Measurements from ENCODE around the gene C16orf54.
"Not testable (repeated sequence)": the region's sequence is repeated elsewhere in the genome, so short reads cannot be mapped to it uniquely, and the experiment has no call there.

The C16orf54 gene

DNA sequence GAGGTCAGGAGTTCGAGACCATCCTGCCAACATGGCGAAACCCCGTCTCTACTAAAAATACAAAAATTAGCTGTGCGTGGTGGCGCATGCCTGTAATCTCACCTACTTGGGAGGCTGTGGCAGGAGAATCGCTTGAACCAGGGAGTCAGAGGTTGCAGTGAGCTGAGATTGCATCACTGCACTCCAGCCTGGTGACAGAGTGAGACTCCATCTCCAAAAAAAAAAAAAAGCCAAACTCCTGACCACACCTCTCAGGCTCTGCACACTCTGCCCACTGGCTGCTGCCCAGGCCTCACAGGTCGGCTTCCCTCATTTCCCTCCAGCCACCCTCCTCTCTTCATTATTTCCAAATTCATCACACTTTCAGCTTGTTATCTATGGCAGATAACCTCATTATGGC is 26.5 kb upstream of the C16orf54 start:
- not testable (repeated sequence) for DNase-seq (ENCODE audit: low spot score); H3K4me3 ChIP-seq (ENCODE audit: low read length in 2 of 2)
- H3K27me3 ChIP-seq (ENCODE audit: control insufficient read depth in 3 of 3, insufficient read depth in 3 of 3, low read depth in 1 of 3, low read length in 3 of 3): peaks cover 0 to 14% (median 2%) of the 10 kb centered on the region in 3 experiments

DNA sequence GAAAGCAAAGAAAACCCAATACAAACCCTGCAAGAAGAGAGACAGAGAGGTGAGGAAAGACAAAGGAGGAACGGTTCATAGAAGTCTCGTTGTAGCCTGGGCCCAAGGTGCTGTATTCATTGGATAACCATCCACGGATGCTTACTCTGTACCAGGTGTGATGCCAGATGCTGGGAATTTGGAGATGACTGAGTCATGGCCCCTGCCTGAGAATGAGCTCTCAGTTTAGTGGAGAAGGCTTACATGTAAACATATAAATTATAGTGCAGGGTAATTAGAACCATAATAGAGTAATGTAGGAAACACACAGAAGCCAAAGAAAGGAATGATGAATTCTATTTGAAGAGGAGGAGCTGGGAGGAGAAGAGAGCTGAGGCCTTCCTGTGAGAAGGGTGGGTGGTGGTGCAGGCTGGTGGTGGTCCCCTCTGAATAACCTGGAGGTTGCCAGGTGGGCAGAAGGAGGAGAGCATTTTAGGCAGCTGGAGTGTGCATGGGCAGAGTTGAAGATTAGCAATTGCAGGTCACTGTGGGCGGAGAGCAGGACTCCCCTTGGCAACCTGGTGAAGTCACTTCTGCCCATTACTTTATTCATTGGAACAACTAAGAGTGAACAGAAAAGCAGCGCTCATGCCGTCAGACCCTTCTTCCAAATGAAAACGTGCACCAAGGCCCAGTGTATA is 24.6 kb upstream of the C16orf54 start:
- Histone ChIP-seq H3K23ac (ENCODE audit: low read depth, low read length, poor library complexity) (no peak overlapping the region), H2BK5ac (ENCODE audit: low read length) (no peak overlapping the region), H3K4me3 (ENCODE audit: low read length in 2 of 2) (no peak overlapping the region), H3K18ac (ENCODE audit: low read length) (no peak overlapping the region), H3K9me3 (replicated peaks in 1 of 2; ENCODE audit: control insufficient read depth in 2 of 2, insufficient read depth in 1 of 2, low read depth in 1 of 2, low read length in 2 of 2) (no peaks in the 10 kb centered on the region), H2BK120ac (ENCODE audit: low read depth, low read length) (no peak overlapping the region), H3K9ac (ENCODE audit: low read depth, low read length, poor library complexity) (no peak overlapping the region), H3K4ac (ENCODE audit: low read length) (no peak overlapping the region), H4K8ac (ENCODE audit: low read depth, low read length) (no peak overlapping the region), H3K27me3 (ENCODE audit: control insufficient read depth in 3 of 3, insufficient read depth in 3 of 3, low read depth in 1 of 3, low read length in 3 of 3) (peaks cover 0 to 14% (median 2%) of the 10 kb centered on the region in 3 experiments), H2BK15ac (ENCODE audit: low read length) (no peak overlapping the region), H2AFZ (ENCODE audit: low read length) (no peak overlapping the region), H3K27ac (replicated peaks; ENCODE audit: low read length) (no peak overlapping the region), H3K14ac (ENCODE audit: low read length) (no peak overlapping the region), H2BK12ac (ENCODE audit: low read length) (no peak overlapping the region), H3K4me1 (ENCODE audit: control insufficient read depth in 2 of 2, insufficient read depth in 1 of 2, low read depth in 1 of 2, low read length in 2 of 2) (no peaks in the 10 kb centered on the region), H3K4me2 (ENCODE audit: insufficient read depth, low read length, poor library complexity, severe bottlenecking) (no peak overlapping the region), H2AK5ac (ENCODE audit: low read depth, low read length) (no peak overlapping the region), H4K91ac (ENCODE audit: low read depth, low read length, poor library complexity) (no peak overlapping the region), H3K36me3 (replicated peaks in 1 of 2; ENCODE audit: control insufficient read depth in 2 of 2, insufficient read depth in 2 of 2, low read length in 2 of 2) (no peaks in the 10 kb centered on the region), H3K79me1 (ENCODE audit: low read depth, low read length) (no peaks in the 10 kb centered on the region)
- DNase-seq (ENCODE audit: low spot score): no peak
- WGBS, 2 donors (ENCODE audit: extremely low coverage in 2 of 2, insufficient read length in 2 of 2, insufficient replicate concordance in 1 of 2): no CpG with 5 or more reads among the region's 7 CpGs

More for the DNA sequence above, 26.5 kb upstream of the C16orf54 start:
- not testable (repeated sequence) for H3K18ac ChIP-seq (ENCODE audit: low read length); H3K4me2 ChIP-seq (ENCODE audit: insufficient read depth, low read length, poor library complexity, severe bottlenecking); H4K8ac ChIP-seq (ENCODE audit: low read depth, low read length); H2BK12ac ChIP-seq (ENCODE audit: low read length); H3K27ac ChIP-seq (replicated peaks; ENCODE audit: low read length); H3K4me1 ChIP-seq (ENCODE audit: control insufficient read depth in 2 of 2, insufficient read depth in 1 of 2, low read depth in 1 of 2, low read length in 2 of 2); H2BK15ac ChIP-seq (ENCODE audit: low read length); H2BK5ac ChIP-seq (ENCODE audit: low read length); H4K91ac ChIP-seq (ENCODE audit: low read depth, low read length, poor library complexity); H2AK5ac ChIP-seq (ENCODE audit: low read depth, low read length); H3K9ac ChIP-seq (ENCODE audit: low read depth, low read length, poor library complexity); H3K23ac ChIP-seq (ENCODE audit: low read depth, low read length, poor library complexity); H3K36me3 ChIP-seq (replicated peaks in 1 of 2; ENCODE audit: control insufficient read depth in 2 of 2, insufficient read depth in 2 of 2, low read length in 2 of 2); H3K14ac ChIP-seq (ENCODE audit: low read length); H3K9me3 ChIP-seq (replicated peaks in 1 of 2; ENCODE audit: control insufficient read depth in 2 of 2, insufficient read depth in 1 of 2, low read depth in 1 of 2, low read length in 2 of 2); H2AFZ ChIP-seq (ENCODE audit: low read length); H3K79me1 ChIP-seq (ENCODE audit: low read depth, low read length); H3K4ac ChIP-seq (ENCODE audit: low read length); H2BK120ac ChIP-seq (ENCODE audit: low read depth, low read length)
- no CpG with 5 or more reads among the region's 7 CpGs for WGBS, 2 donors (ENCODE audit: extremely low coverage in 2 of 2, insufficient read length in 2 of 2, insufficient replicate concordance in 1 of 2)

DNA sequence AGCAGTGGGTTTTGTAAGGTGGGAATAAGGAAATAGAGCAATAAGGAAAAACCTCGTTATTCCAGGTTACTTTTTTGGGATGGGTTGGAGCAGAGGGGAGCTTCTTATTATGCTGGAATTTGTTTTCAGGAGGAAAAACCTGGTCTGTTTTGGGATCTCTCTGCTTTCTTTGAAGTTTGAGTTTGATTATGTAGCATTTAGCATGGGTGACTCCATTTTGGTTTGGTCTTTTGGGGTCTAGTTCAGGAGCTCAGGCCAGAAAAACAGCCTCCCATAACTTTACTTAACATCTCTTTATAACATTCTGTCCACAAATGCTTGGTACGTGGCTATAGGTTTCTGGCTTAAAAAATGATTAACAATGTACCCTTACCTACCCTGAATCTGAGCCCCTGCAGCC is 23.7 kb upstream of the C16orf54 start:
- Histone ChIP-seq H3K9ac (ENCODE audit: low read depth, low read length, poor library complexity) (no peak overlapping the region), H2AFZ (ENCODE audit: low read length) (no peak overlapping the region), H2BK15ac (ENCODE audit: low read length) (no peak overlapping the region), H3K27ac (replicated peaks; ENCODE audit: low read length) (no peak overlapping the region), H2BK12ac (ENCODE audit: low read length) (no peak overlapping the region), H4K8ac (ENCODE audit: low read depth, low read length) (no peak overlapping the region), H3K23ac (ENCODE audit: low read depth, low read length, poor library complexity) (no peak overlapping the region), H3K9me3 (replicated peaks in 1 of 2; ENCODE audit: control insufficient read depth in 2 of 2, insufficient read depth in 1 of 2, low read depth in 1 of 2, low read length in 2 of 2) (no peaks in the 10 kb centered on the region), H3K79me1 (ENCODE audit: low read depth, low read length) (no peaks in the 10 kb centered on the region), H3K4me1 (ENCODE audit: control insufficient read depth in 2 of 2, insufficient read depth in 1 of 2, low read depth in 1 of 2, low read length in 2 of 2) (no peaks in the 10 kb centered on the region), H2AK5ac (ENCODE audit: low read depth, low read length) (no peak overlapping the region), H3K4me2 (ENCODE audit: insufficient read depth, low read length, poor library complexity, severe bottlenecking) (no peak overlapping the region), H3K18ac (ENCODE audit: low read length) (no peak overlapping the region), H3K4me3 (ENCODE audit: low read length in 2 of 2) (no peak overlapping the region), H2BK120ac (ENCODE audit: low read depth, low read length) (no peak overlapping the region), H3K27me3 (ENCODE audit: control insufficient read depth in 3 of 3, insufficient read depth in 3 of 3, low read depth in 1 of 3, low read length in 3 of 3) (peaks cover 0 to 10% (median under 1%) of the 10 kb centered on the region in 3 experiments), H2BK5ac (ENCODE audit: low read length) (no peak overlapping the region), H3K4ac (ENCODE audit: low read length) (no peak overlapping the region), H4K91ac (ENCODE audit: low read depth, low read length, poor library complexity) (no peak overlapping the region), H3K14ac (ENCODE audit: low read length) (no peak overlapping the region), H3K36me3 (replicated peaks in 1 of 2; ENCODE audit: control insufficient read depth in 2 of 2, insufficient read depth in 2 of 2, low read length in 2 of 2) (no peaks in the 10 kb centered on the region)
- WGBS, 2 donors (ENCODE audit: extremely low coverage in 2 of 2, insufficient read length in 2 of 2, insufficient replicate concordance in 1 of 2): no CpG with 5 or more reads among the region's 2 CpGs
- DNase-seq (ENCODE audit: low spot score): no peak

DNA sequence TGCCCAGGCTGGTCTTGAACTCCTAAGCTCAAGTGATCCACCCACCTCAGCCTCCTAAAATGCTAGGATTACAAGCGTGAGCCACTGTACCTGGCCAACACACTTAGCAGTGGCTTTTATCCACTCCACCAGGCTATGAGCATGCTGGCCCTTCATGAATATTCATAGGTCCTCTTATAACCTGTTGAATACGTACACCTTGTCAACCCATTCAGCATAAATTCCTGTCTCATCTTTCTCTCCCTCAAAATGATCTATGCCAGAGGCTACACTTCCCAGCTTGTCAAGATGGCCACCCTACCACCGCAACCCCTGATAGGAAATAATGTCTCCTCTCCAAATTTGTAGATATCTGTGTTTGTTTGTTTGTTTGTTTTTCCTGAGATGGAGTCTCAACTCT is 21.3 kb upstream of the C16orf54 start:
- Histone ChIP-seq H3K36me3 (replicated peaks in 1 of 2; ENCODE audit: control insufficient read depth in 2 of 2, insufficient read depth in 2 of 2, low read length in 2 of 2) (no peaks in the 10 kb centered on the region), H2AFZ (ENCODE audit: low read length) (no peak overlapping the region), H3K18ac (ENCODE audit: low read length) (no peak overlapping the region), H2BK120ac (ENCODE audit: low read depth, low read length) (no peak overlapping the region), H3K9ac (ENCODE audit: low read depth, low read length, poor library complexity) (no peak overlapping the region), H4K91ac (ENCODE audit: low read depth, low read length, poor library complexity) (no peak overlapping the region), H3K4me3 (ENCODE audit: low read length in 2 of 2) (no peak overlapping the region), H3K27ac (replicated peaks; ENCODE audit: low read length) (no peak overlapping the region), H3K27me3 (ENCODE audit: control insufficient read depth in 3 of 3, insufficient read depth in 3 of 3, low read depth in 1 of 3, low read length in 3 of 3) (peaks cover 0 to 9% (median 0%) of the 10 kb centered on the region in 3 experiments), H3K4me1 (ENCODE audit: control insufficient read depth in 2 of 2, insufficient read depth in 1 of 2, low read depth in 1 of 2, low read length in 2 of 2) (no peaks in the 10 kb centered on the region), H2BK5ac (ENCODE audit: low read length) (no peak overlapping the region), H2BK15ac (ENCODE audit: low read length) (no peak overlapping the region), H3K14ac (ENCODE audit: low read length) (no peak overlapping the region), H3K4me2 (ENCODE audit: insufficient read depth, low read length, poor library complexity, severe bottlenecking) (no peak overlapping the region), H3K79me1 (ENCODE audit: low read depth, low read length) (no peaks in the 10 kb centered on the region), H2BK12ac (ENCODE audit: low read length) (no peak overlapping the region), H3K9me3 (replicated peaks in 1 of 2; ENCODE audit: control insufficient read depth in 2 of 2, insufficient read depth in 1 of 2, low read depth in 1 of 2, low read length in 2 of 2) (no peaks in the 10 kb centered on the region), H4K8ac (ENCODE audit: low read depth, low read length) (no peak overlapping the region), H3K23ac (ENCODE audit: low read depth, low read length, poor library complexity) (no peak overlapping the region), H3K4ac (ENCODE audit: low read length) (no peak overlapping the region), H2AK5ac (ENCODE audit: low read depth, low read length) (no peak overlapping the region)
- WGBS, 2 donors (ENCODE audit: extremely low coverage in 2 of 2, insufficient read length in 2 of 2, insufficient replicate concordance in 1 of 2): no CpG with 5 or more reads among the region's 3 CpGs
- no peak for DNase-seq (ENCODE audit: low spot score)
